ENCODE data around the gene FBXL19. TPM values are rescaled to one million over a fixed set of nuclear protein-coding genes. Genes with fewer than 3 reads are reported as not detected.

The FBXL19 gene
- total and polyA plus RNA-seq, 2 of the 13 experiments (the other 11 are each of a cell fraction or from before 2014, with no cell fraction given): 6.0 to 13.7 TPM

GRCh38 chr16:30957456-30958174 lies 34.2 kb downstream of the FBXL19 start, which contains the start of gene SETD1A (continued):
- TF ChIP-seq ARID5B (CRISPR knock-in tag; IDR thresholded peaks at IDR 0.05) (peak; percentile 34), ZNF335 (CRISPR knock-in tag; IDR thresholded peaks at IDR 0.05) (no peak), ZNF747 (CRISPR knock-in tag; IDR thresholded peaks at IDR 0.05; ENCODE audit: borderline replicate concordance) (no peak), ZNF407 (CRISPR knock-in tag; IDR thresholded peaks at IDR 0.05; ENCODE audit: not compliant biosample characterization) (no peak), KLF9 (CRISPR knock-in tag; IDR thresholded peaks at IDR 0.05; ENCODE audit: low read depth) (peak; percentile 81; the same call in 1 of the 2 replicates), TFE3 (CRISPR knock-in tag; IDR thresholded peaks at IDR 0.05) (0 out of 2 replicates have a peak, but pooled peaks have one; percentile 37), KLF11 (CRISPR knock-in tag; IDR thresholded peaks at IDR 0.05) (peak; percentile 85), CENPX (CRISPR knock-in tag; IDR thresholded peaks at IDR 0.05) (no peak), ZNF781 (CRISPR knock-in tag; IDR thresholded peaks at IDR 0.05; ENCODE audit: borderline replicate concordance, not compliant biosample characterization) (peak; percentile 40), FIP1L1 (IDR thresholded peaks at IDR 0.05; ENCODE audit: borderline replicate concordance, insufficient read depth, low read depth, low read length) (no peak; the same call in 1 of the 2 replicates), RFXANK (CRISPR knock-in tag; IDR thresholded peaks at IDR 0.05) (0 out of 2 replicates have a peak, but pooled peaks have one; percentile 7), ZBTB25 (CRISPR knock-in tag; IDR thresholded peaks at IDR 0.05) (peak; percentile 92), ISL2 (CRISPR knock-in tag; IDR thresholded peaks at IDR 0.05) (no peak; the same call in 1 of the 2 replicates)

Data from HepG2 (cell line).